Measurements from ENCODE around the gene ARSJ. TPM values are rescaled to one million over a fixed set of nuclear protein-coding genes. Genes with fewer than 3 reads are reported as not detected.
"Not testable (repeated sequence)": the region's sequence is repeated elsewhere in the genome, so short reads cannot be mapped to it uniquely, and the experiment has no call there.

The ARSJ gene
- total RNA-seq, 1 donor from 2014 or later: 8.4 TPM

- Histone ChIP-seq H3K9me3 (no peaks in the 10 kb centered on the region), H3K4me1 (no peaks in the 10 kb centered on the region), H3K27me3 (ENCODE audit: low read depth) (no peaks in the 10 kb centered on the region), H3K27ac (no peak overlapping the region), H3K36me3 (no peaks in the 10 kb centered on the region), H3K4me3 (no peak overlapping the region)
- no peak for ATAC-seq
- TF ChIP-seq CTCF (IDR thresholded peaks at IDR 0.05): no peak
- intact Hi-C loops (cut with DNase I): no loop called here
- no peak for DNase-seq
Observed at GRCh38 chr4:114012749-114013148, 33.3 kb upstream of the ARSJ start.

GRCh38 chr4:114005569-114006442 lies 26.4 kb upstream of the ARSJ start:
- no peak for TF ChIP-seq CTCF (IDR thresholded peaks at IDR 0.05)
- Histone ChIP-seq H3K27ac (no peak overlapping the region), H3K36me3 (no peaks in the 10 kb centered on the region), H3K27me3 (ENCODE audit: low read depth) (no peaks in the 10 kb centered on the region), H3K4me1 (peaks cover 10% of the 10 kb centered on the region), H3K9me3 (no peaks in the 10 kb centered on the region), H3K4me3 (no peak overlapping the region)
- intact Hi-C loops (cut with DNase I): no loop called here
- DNase-seq (no peak), ATAC-seq (peak; percentile 75 to 79)

GRCh38 chr4:114004483-114005226 lies 25.2 kb upstream of the ARSJ start:
- intact Hi-C loops (cut with DNase I); DNase-seq: not testable (repeated sequence)

GRCh38 chr4:113998531-113998930 lies 19.1 kb upstream of the ARSJ start:
- no peaks in the 10 kb centered on the region for H3K27me3 ChIP-seq (ENCODE audit: low read depth)
- ATAC-seq: no peak
- no peak for DNase-seq
- no peak overlapping the region for H3K27ac ChIP-seq
- intact Hi-C loops (cut with DNase I): no loop called here
- no peaks in the 10 kb centered on the region for H3K4me1 ChIP-seq
- no peak overlapping the region for H3K4me3 ChIP-seq
- no peak for TF ChIP-seq CTCF (IDR thresholded peaks at IDR 0.05)
- no peaks in the 10 kb centered on the region for H3K9me3 ChIP-seq
- no peaks in the 10 kb centered on the region for H3K36me3 ChIP-seq

More at GRCh38 chr4:114004483-114005226, 25.2 kb upstream of the ARSJ start:
- peaks cover 10% of the 10 kb centered on the region for H3K4me1 ChIP-seq
- H3K4me3 ChIP-seq; H3K9me3 ChIP-seq; ATAC-seq; H3K27ac ChIP-seq; H3K27me3 ChIP-seq (ENCODE audit: low read depth); H3K36me3 ChIP-seq: not testable (repeated sequence)

GRCh38 chr4:113998079-113998478 lies 18.6 kb upstream of the ARSJ start:
- ATAC-seq (no peak), DNase-seq (no peak)
- Histone ChIP-seq H3K27ac (no peak overlapping the region), H3K4me3 (no peak overlapping the region), H3K36me3 (no peaks in the 10 kb centered on the region), H3K4me1 (no peaks in the 10 kb centered on the region), H3K27me3 (ENCODE audit: low read depth) (no peaks in the 10 kb centered on the region), H3K9me3 (no peaks in the 10 kb centered on the region)
- intact Hi-C loops (cut with DNase I): no loop called here
- no peak for TF ChIP-seq CTCF (IDR thresholded peaks at IDR 0.05)

GRCh38 chr4:113997206-113997605 lies 17.8 kb upstream of the ARSJ start:
- Histone ChIP-seq H3K4me3 (no peak overlapping the region), H3K4me1 (no peaks in the 10 kb centered on the region), H3K9me3 (no peaks in the 10 kb centered on the region), H3K27ac (no peak overlapping the region), H3K36me3 (no peaks in the 10 kb centered on the region), H3K27me3 (ENCODE audit: low read depth) (no peaks in the 10 kb centered on the region)
- ATAC-seq: no peak
- intact Hi-C loops (cut with DNase I): no loop called here
- DNase-seq: no peak
- no peak for TF ChIP-seq CTCF (IDR thresholded peaks at IDR 0.05)

Measured in lower lobe of right lung (tissue), 2 donors.